WI38 (cell line): Measurements from ENCODE around the gene CEP83.

Experiments used
- H3K4me3 ChIP-seq: 2 replicates; pipeline ENCODE4 v1.5.1; 2011; ENCODE audit warnings: low read depth, mild to moderate bottlenecking, control low read depth, low read length
- CTCF ChIP-seq: IDR thresholded peaks from 2 replicates; pipeline ENCODE4 v1.5.1; 2012; ENCODE audit warnings: low read depth, mild to moderate bottlenecking, control low read depth, low read length

CEP83 gene

DNA sequence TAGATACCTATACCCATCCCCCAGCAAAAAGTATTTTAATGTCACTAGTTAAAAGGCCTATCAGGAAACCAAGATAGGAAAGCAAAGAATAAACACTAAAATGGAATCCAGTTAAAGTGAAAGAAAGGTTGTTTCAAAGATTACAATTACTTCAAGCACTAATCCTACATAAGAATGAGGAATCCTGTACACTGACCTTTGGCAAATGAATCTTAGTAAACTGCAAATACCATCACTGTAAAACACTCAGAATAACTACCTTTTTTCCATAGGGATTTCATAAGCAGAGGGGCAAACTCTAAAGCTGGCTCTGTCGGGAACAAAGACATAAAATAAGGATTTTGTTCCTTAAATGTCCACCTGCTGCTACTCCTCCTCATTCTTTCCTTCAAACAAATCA, 25.9 kb downstream of the CEP83 start:
- TF ChIP-seq CTCF, result no peak
- no peak overlapping the region for H3K4me3 ChIP-seq

GRCh38 chr12:94430304-94430703, 29.4 kb downstream of the CEP83 start:
- TF ChIP-seq CTCF, result no peak
- no peak overlapping the region for H3K4me3 ChIP-seq

- no peak overlapping the region for H3K4me3 ChIP-seq
- no peak for TF ChIP-seq CTCF
Observed at GRCh38 chr12:94429633-94430032, 30.0 kb downstream of the CEP83 start.

DNA sequence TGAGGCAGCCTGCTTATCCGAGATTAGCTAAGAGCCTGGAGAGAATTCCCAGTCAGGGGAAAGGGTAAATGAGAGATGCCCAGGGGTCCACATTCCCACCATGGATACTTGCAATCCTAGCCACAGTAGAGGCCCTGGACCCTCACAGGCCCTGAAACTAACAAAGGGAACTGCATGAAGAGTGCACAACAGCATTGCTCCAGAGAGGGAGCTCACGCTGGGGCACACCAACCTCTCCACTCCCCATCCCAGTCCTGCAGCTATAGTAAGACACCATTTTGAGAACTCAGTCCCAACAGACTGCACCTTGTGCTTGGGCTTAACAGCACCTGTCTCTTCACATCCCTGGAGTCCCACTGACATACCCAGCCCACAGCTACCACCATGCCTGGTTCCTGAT, 30.5 kb downstream of the CEP83 start:
- no peak for TF ChIP-seq CTCF

GRCh38 chr12:94427501-94428381, 31.9 kb downstream of the CEP83 start:
- no peak overlapping the region for H3K4me3 ChIP-seq

More for the DNA sequence above, 30.5 kb downstream of the CEP83 start:
- no peak overlapping the region for H3K4me3 ChIP-seq

GRCh38 chr12:94426049-94426448, 33.6 kb downstream of the CEP83 start:
- no peak overlapping the region for H3K4me3 ChIP-seq
- TF ChIP-seq CTCF, result no peak

More at GRCh38 chr12:94427501-94428381, 31.9 kb downstream of the CEP83 start:
- no peak for TF ChIP-seq CTCF

GRCh38 chr12:94424830-94425229, 34.8 kb downstream of the CEP83 start:
- H3K4me3 ChIP-seq, result peak overlapping the region; percentile 25; the same call in 1 of the 2 replicates
